Duodenal mucosa (tissue), 2 donors: ENCODE data around the gene SHISA5.
A peak's percentile ranks its signal among the peaks of the same experiment; 100 is the strongest.

Experiments used
- H3K27ac ChIP-seq: one replicate; pipeline ENCODE4 v1.7.0; 2013; ENCODE audit warnings: low read depth, low read length
- H3K27me3 ChIP-seq, 2 donors: one replicate each; pipeline ENCODE4 v1.7.0; 2013; ENCODE audit warnings: low read length in 2 of 2, control low read depth in 1 of 2; ENCODE audit not compliant: insufficient read depth in 2 of 2, control insufficient read depth in 1 of 2
- H3K36me3 ChIP-seq, 2 donors: one replicate each; pipeline ENCODE4 v1.7.0; 2013; ENCODE audit warnings: low read length in 2 of 2, control low read depth in 1 of 2; ENCODE audit not compliant: insufficient read depth in 2 of 2, control insufficient read depth in 1 of 2
- H3K4me1 ChIP-seq, 2 donors: one replicate each; pipeline ENCODE4 v1.7.0; 2013; ENCODE audit warnings: low read length in 2 of 2, control low read depth in 1 of 2; ENCODE audit not compliant: insufficient read depth in 2 of 2, control insufficient read depth in 1 of 2
- H3K4me3 ChIP-seq, 2 donors: one replicate each; pipeline ENCODE4 v1.7.0; 2013; ENCODE audit warnings: low read length in 2 of 2, low read depth in 1 of 2
- H3K9ac ChIP-seq, 2 donors: one replicate each; pipeline ENCODE4 v1.7.0; 2013; ENCODE audit warnings: low read length in 2 of 2, low read depth in 1 of 2
- H3K9me3 ChIP-seq, 2 donors: one replicate each; pipeline ENCODE4 v1.7.0; 2013; ENCODE audit warnings: low read length in 2 of 2, control low read depth in 1 of 2; ENCODE audit not compliant: control insufficient read depth in 1 of 2

The SHISA5 gene

GRCh38 chr3:48524970-48525369, 21.0 kb upstream of the SHISA5 start:
- Histone ChIP-seq H3K36me3 (peaks cover 19 to 50% of the 10 kb centered on the region in 2 donors), H3K27ac (no peak overlapping the region), H3K27me3 (no peaks in the 10 kb centered on the region), H3K9ac (no peak overlapping the region), H3K4me1 (no peaks in the 10 kb centered on the region), H3K4me3 (no peak overlapping the region), H3K9me3 (no peaks in the 10 kb centered on the region)

GRCh38 chr3:48521635-48522034, 17.7 kb upstream of the SHISA5 start:
- Histone ChIP-seq H3K9me3 (no peaks in the 10 kb centered on the region), H3K4me3 (no peak overlapping the region), H3K4me1 (no peaks in the 10 kb centered on the region), H3K27me3 (no peaks in the 10 kb centered on the region), H3K36me3 (peaks cover 16 to 47% of the 10 kb centered on the region in 2 donors), H3K27ac (no peak overlapping the region), H3K9ac (no peak overlapping the region)

GRCh38 chr3:48519277-48519643, 15.3 kb upstream of the SHISA5 start:
- Histone ChIP-seq H3K27ac (no peak overlapping the region), H3K4me1 (no peaks in the 10 kb centered on the region), H3K9ac (no peak overlapping the region), H3K27me3 (no peaks in the 10 kb centered on the region), H3K9me3 (no peaks in the 10 kb centered on the region), H3K4me3 (no peak overlapping the region), H3K36me3 (peaks cover 11 to 36% of the 10 kb centered on the region in 2 donors)

- H3K36me3 ChIP-seq = peaks cover 11 to 31% of the 10 kb centered on the region in 2 donors
- H3K27ac ChIP-seq = no peak overlapping the region
- H3K9ac ChIP-seq = no peak overlapping the region
- no peaks in the 10 kb centered on the region for H3K9me3 ChIP-seq
- H3K4me3 ChIP-seq = no peak overlapping the region
- no peaks in the 10 kb centered on the region for H3K4me1 ChIP-seq
- H3K27me3 ChIP-seq = no peaks in the 10 kb centered on the region
Measured at GRCh38 chr3:48518638-48519276, 14.8 kb upstream of the SHISA5 start.

- Histone ChIP-seq H3K9ac (no peak overlapping the region), H3K4me1 (no peaks in the 10 kb centered on the region), H3K9me3 (no peaks in the 10 kb centered on the region), H3K27ac (no peak overlapping the region), H3K36me3 (peaks cover 11 to 25% of the 10 kb centered on the region in 2 donors), H3K4me3 (no peak overlapping the region), H3K27me3 (no peaks in the 10 kb centered on the region)
Measured at GRCh38 chr3:48518069-48518468, 14.1 kb upstream of the SHISA5 start.

- Histone ChIP-seq H3K4me1 (no peaks in the 10 kb centered on the region), H3K4me3 (no peak overlapping the region), H3K27me3 (no peaks in the 10 kb centered on the region), H3K36me3 (peaks cover 8 to 20% of the 10 kb centered on the region in 2 donors), H3K27ac (no peak overlapping the region), H3K9ac (no peak overlapping the region), H3K9me3 (no peaks in the 10 kb centered on the region)
Measured at GRCh38 chr3:48516571-48516970, 12.6 kb upstream of the SHISA5 start.

- H3K4me3 ChIP-seq = no peak overlapping the region
- H3K9ac ChIP-seq = no peak overlapping the region
- no peaks in the 10 kb centered on the region for H3K9me3 ChIP-seq
- no peaks in the 10 kb centered on the region for H3K4me1 ChIP-seq
- peaks cover 0 to 10% of the 10 kb centered on the region in 2 donors for H3K36me3 ChIP-seq
- no peaks in the 10 kb centered on the region for H3K27me3 ChIP-seq
- H3K27ac ChIP-seq = no peak overlapping the region
Measured at GRCh38 chr3:48514431-48515227, 10.7 kb upstream of the SHISA5 start.

GRCh38 chr3:48511551-48511950, 7.6 kb upstream of the SHISA5 start:
- Histone ChIP-seq H3K27me3 (no peaks in the 10 kb centered on the region), H3K4me3 (no peak overlapping the region), H3K9me3 (no peaks in the 10 kb centered on the region), H3K27ac (no peak overlapping the region), H3K4me1 (peaks cover 4 to 10% of the 10 kb centered on the region in 2 donors), H3K36me3 (no peaks in the 10 kb centered on the region), H3K9ac (no peak overlapping the region)

- Histone ChIP-seq H3K27ac (no peak overlapping the region), H3K9ac (peak overlapping the region in 1 of 2 donors; percentile 9), H3K4me1 (peaks cover 22 to 23% of the 10 kb centered on the region in 2 donors)
Measured at GRCh38 chr3:48507256-48508061, 3.5 kb upstream of the SHISA5 start.

GRCh38 chr3:48505968-48506504, 2.1 kb upstream of the SHISA5 start:
- H3K27ac ChIP-seq = no peak overlapping the region
- H3K27me3 ChIP-seq = no peaks in the 10 kb centered on the region
- no peak overlapping the region for H3K4me3 ChIP-seq
- H3K4me1 ChIP-seq = peaks cover 22 to 23% of the 10 kb centered on the region in 2 donors
- no peak overlapping the region for H3K9ac ChIP-seq
- H3K9me3 ChIP-seq = no peaks in the 10 kb centered on the region
- H3K36me3 ChIP-seq = no peaks in the 10 kb centered on the region

More at GRCh38 chr3:48507256-48508061, 3.5 kb upstream of the SHISA5 start:
- H3K4me3 ChIP-seq = no peak overlapping the region
- H3K9me3 ChIP-seq = no peaks in the 10 kb centered on the region
- no peaks in the 10 kb centered on the region for H3K36me3 ChIP-seq
- no peaks in the 10 kb centered on the region for H3K27me3 ChIP-seq
